ENCODE results near the gene ANKHD1. TPM values are rescaled to one million over a fixed set of nuclear protein-coding genes. Genes with fewer than 3 reads are reported as not detected.

Gene ANKHD1
- polyA plus RNA-seq, 3 donors, result 29.0 to 110 (median 43.6) TPM

GRCh38 chr5:140413230-140413629 lies 11.6 kb downstream of the ANKHD1 start:
- Mint-ChIP-seq H3K4me1 (peaks cover 8% of the 10 kb centered on the region), H3K4me3 (no peak overlapping the region), H3K27ac (peak overlapping the region in 1 of 7 donors; percentile 41), H3K9me3 (no peaks in the 10 kb centered on the region), H3K27me3 (ENCODE audit: low read depth in 3 of 3) (no peaks in the 10 kb centered on the region), H3K36me3 (peaks cover 18 to 29% of the 10 kb centered on the region in 2 donors)
- Histone ChIP-seq H3K27ac (ENCODE audit: low read depth in 1 of 2, low read length in 2 of 2) (no peak overlapping the region), H3K27me3 (ENCODE audit: control insufficient read depth in 2 of 2, insufficient read depth in 2 of 2, low read length in 2 of 2) (no peaks in the 10 kb centered on the region), H3K79me2 (ENCODE audit: insufficient read depth, low read length) (peaks cover 99% of the 10 kb centered on the region), H4K20me1 (ENCODE audit: insufficient read depth, low read length) (peaks cover 99% of the 10 kb centered on the region), H3K9ac (ENCODE audit: insufficient read depth, low read length, poor library complexity, severe bottlenecking) (no peak overlapping the region), H3K4me2 (replicated peaks; ENCODE audit: extremely low read depth, low read length, poor library complexity, severe bottlenecking) (no peak overlapping the region), H3K4me1 (ENCODE audit: control insufficient read depth in 1 of 2, insufficient read depth in 2 of 2, low read length in 2 of 2) (no peaks in the 10 kb centered on the region), H3K36me3 (replicated peaks in 1 of 2; ENCODE audit: control insufficient read depth in 1 of 2, insufficient read depth in 2 of 2, low read length in 2 of 2) (peaks cover 0 to 28% of the 10 kb centered on the region in 2 donors), H3K9me3 (replicated peaks in 1 of 2; ENCODE audit: control insufficient read depth in 1 of 2, insufficient read depth in 1 of 2, low read length in 2 of 2) (no peaks in the 10 kb centered on the region), H3K4me3 (replicated peaks in 1 of 3; ENCODE audit: low read depth in 2 of 3, low read length in 3 of 3) (no peak overlapping the region), H2AFZ (ENCODE audit: insufficient read depth, low read depth, low read length, poor library complexity, severe bottlenecking) (no peak overlapping the region)
- intact Hi-C loops (cut with micrococcal nuclease), result no loop called here
- no peak for DNase-seq
- no peak for TF ChIP-seq CTCF (IDR thresholded peaks at IDR 0.05)
- no CpG with 5 or more reads among the region's 1 CpG for WGBS (ENCODE audit: insufficient coverage)

GRCh38 chr5:140417235-140417634 lies 15.6 kb downstream of the ANKHD1 start:
- WGBS (ENCODE audit: insufficient coverage), result no CpG with 5 or more reads among the region's 2 CpGs
- Histone ChIP-seq H3K4me1 (ENCODE audit: control insufficient read depth in 1 of 2, insufficient read depth in 2 of 2, low read length in 2 of 2) (no peaks in the 10 kb centered on the region), H3K4me2 (replicated peaks; ENCODE audit: extremely low read depth, low read length, poor library complexity, severe bottlenecking) (no peak overlapping the region), H3K9me3 (replicated peaks in 1 of 2; ENCODE audit: control insufficient read depth in 1 of 2, insufficient read depth in 1 of 2, low read length in 2 of 2) (no peaks in the 10 kb centered on the region), H3K9ac (ENCODE audit: insufficient read depth, low read length, poor library complexity, severe bottlenecking) (no peak overlapping the region), H3K79me2 (ENCODE audit: insufficient read depth, low read length) (peaks cover 99% of the 10 kb centered on the region), H3K27ac (ENCODE audit: low read depth in 1 of 2, low read length in 2 of 2) (no peak overlapping the region), H4K20me1 (ENCODE audit: insufficient read depth, low read length) (peaks cover 98% of the 10 kb centered on the region), H3K27me3 (ENCODE audit: control insufficient read depth in 2 of 2, insufficient read depth in 2 of 2, low read length in 2 of 2) (no peaks in the 10 kb centered on the region), H3K4me3 (replicated peaks in 1 of 3; ENCODE audit: low read depth in 2 of 3, low read length in 3 of 3) (no peak overlapping the region), H2AFZ (ENCODE audit: insufficient read depth, low read depth, low read length, poor library complexity, severe bottlenecking) (no peak overlapping the region), H3K36me3 (replicated peaks in 1 of 2; ENCODE audit: control insufficient read depth in 1 of 2, insufficient read depth in 2 of 2, low read length in 2 of 2) (peaks cover 3 to 34% of the 10 kb centered on the region in 2 donors)
- TF ChIP-seq CTCF (IDR thresholded peaks at IDR 0.05), result no peak
- H3K27me3 Mint-ChIP-seq (ENCODE audit: low read depth in 3 of 3), result no peaks in the 10 kb centered on the region
- peaks cover 0 to 1% (median 0%) of the 10 kb centered on the region in 7 donors for H3K9me3 Mint-ChIP-seq
- intact Hi-C loops (cut with micrococcal nuclease), result no loop called here
- peaks cover 18% of the 10 kb centered on the region for H3K4me1 Mint-ChIP-seq
- no peak overlapping the region for H3K4me3 Mint-ChIP-seq
- H3K27ac Mint-ChIP-seq, result no peak overlapping the region
- DNase-seq, result no peak
- peaks cover 19 to 28% of the 10 kb centered on the region in 2 donors for H3K36me3 Mint-ChIP-seq

Data from CD14-positive monocyte (primary cell).